Measurements from ENCODE around the gene RPL22. TPM values are rescaled to one million over a fixed set of nuclear protein-coding genes. Genes with fewer than 3 reads are reported as not detected.

RPL22 gene
- total RNA-seq, 2 donors from 2014 or later = 121 to 213 TPM

DNA sequence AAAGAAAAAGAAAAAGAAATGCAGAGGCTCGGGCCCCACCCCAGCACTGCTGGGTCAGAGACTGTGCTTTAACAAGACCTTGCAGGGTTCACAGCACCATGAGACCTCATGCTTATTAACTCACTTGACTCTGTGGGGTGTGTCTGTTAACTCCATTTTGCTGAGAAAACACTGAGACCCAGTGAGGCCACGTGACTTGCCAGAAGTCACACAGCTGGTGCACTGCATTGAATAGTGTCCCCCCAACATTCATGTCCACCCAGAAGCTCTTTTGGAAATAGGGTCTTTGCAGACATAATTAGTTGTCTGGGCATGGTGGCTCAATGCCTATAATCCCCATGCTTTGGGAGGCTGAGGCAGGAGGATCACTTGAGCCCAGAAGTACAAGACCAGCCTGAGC, 59.0 kb downstream of the RPL22 start:
- H3K9me3 ChIP-seq = no peaks in the 10 kb centered on the region
- H3K27ac ChIP-seq = no peak overlapping the region
- WGBS = 75% methylated on average over 2 of the region's 2 CpGs
- no peaks in the 10 kb centered on the region for H3K36me3 ChIP-seq
- intact Hi-C loops (cut with DNase I) = no loop called here
- H3K4me1 ChIP-seq (replicated peaks) = no peaks in the 10 kb centered on the region
- no peak for DNase-seq (ENCODE audit: low spot score)
- H3K4me3 ChIP-seq = no peak overlapping the region
- TF ChIP-seq POLR2AphosphoS5 (IDR thresholded peaks at IDR 0.05) (no peak), POLR2A (IDR thresholded peaks at IDR 0.05) (no peak)
- TF ChIP-seq, protein P1, sequence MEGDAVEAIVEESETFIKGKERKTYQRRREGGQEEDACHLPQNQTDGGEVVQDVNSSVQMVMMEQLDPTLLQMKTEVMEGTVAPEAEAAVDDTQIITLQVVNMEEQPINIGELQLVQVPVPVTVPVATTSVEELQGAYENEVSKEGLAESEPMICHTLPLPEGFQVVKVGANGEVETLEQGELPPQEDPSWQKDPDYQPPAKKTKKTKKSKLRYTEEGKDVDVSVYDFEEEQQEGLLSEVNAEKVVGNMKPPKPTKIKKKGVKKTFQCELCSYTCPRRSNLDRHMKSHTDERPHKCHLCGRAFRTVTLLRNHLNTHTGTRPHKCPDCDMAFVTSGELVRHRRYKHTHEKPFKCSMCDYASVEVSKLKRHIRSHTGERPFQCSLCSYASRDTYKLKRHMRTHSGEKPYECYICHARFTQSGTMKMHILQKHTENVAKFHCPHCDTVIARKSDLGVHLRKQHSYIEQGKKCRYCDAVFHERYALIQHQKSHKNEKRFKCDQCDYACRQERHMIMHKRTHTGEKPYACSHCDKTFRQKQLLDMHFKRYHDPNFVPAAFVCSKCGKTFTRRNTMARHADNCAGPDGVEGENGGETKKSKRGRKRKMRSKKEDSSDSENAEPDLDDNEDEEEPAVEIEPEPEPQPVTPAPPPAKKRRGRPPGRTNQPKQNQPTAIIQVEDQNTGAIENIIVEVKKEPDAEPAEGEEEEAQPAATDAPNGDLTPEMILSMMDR (IDR thresholded peaks at IDR 0.05) = no peak
- no peaks in the 10 kb centered on the region for H3K27me3 ChIP-seq (replicated peaks; ENCODE audit: insufficient read depth)

DNA sequence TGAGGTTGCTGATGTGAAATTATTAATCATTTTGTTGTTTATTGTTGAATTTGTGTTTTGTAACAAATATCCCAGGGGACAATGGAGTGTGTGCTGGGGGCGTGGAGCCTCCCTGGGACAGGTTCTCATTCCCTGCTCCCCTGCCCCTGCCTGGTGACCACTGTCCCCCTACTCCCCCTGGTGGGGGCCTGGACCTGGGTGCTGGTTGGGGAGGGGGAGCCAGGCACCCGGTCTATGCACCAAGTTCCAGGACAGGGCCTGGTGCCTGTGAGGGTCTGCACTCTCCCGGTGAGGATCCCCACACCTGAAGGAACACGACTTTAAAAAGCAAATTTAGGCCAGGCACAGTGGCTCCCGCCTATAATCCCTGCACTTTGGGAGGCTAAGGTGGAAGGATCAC, 61.6 kb downstream of the RPL22 start:
- H3K27ac ChIP-seq = no peak overlapping the region
- no peak for DNase-seq (ENCODE audit: low spot score)
- WGBS = 81% methylated on average over 5 of the region's 5 CpGs
- TF ChIP-seq POLR2A (IDR thresholded peaks at IDR 0.05) (no peak), POLR2AphosphoS5 (IDR thresholded peaks at IDR 0.05) (no peak)
- TF ChIP-seq, protein P1 (IDR thresholded peaks at IDR 0.05) = no peak
- H3K36me3 ChIP-seq = no peaks in the 10 kb centered on the region
- intact Hi-C loops (cut with DNase I) = no loop called here
- no peak overlapping the region for H3K4me3 ChIP-seq
- H3K4me1 ChIP-seq (replicated peaks) = no peaks in the 10 kb centered on the region
- H3K9me3 ChIP-seq = no peaks in the 10 kb centered on the region
- H3K27me3 ChIP-seq (replicated peaks; ENCODE audit: insufficient read depth) = no peaks in the 10 kb centered on the region

DNA sequence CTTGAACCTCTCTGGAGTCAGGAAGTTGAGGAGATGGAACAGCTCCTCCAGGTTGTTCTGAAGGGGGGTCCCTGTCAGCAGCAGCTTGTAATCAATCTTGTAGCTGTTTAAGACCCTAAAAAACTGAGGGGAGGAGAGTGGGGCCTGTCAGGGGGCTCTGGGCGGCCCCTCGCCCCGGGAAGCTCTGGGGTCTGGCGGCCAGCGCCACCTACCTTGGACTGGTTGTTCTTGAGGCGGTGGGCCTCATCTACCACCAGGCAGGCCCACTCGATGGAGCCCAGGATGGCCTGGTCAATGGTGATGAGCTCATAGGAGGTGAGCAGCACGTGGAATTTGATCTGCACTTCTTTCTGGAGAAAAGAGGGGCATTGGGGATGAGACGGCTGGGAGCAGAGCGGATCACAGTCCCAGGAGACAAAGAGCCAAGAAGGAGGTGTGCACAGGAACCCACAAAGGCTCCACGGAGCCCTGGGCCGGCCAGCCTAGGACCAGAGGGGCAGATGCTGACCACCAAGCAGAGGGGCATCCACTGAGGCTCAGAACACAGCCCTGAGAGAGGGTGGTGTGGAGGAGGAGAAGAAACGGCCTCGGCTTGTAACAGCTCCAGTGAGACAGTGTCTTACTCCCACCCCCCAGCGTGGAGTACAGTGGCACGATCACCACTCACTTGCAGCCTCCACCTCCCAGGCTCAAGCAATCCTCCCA, 62.7 kb downstream of the RPL22 start:
- TF ChIP-seq, protein P1 (IDR thresholded peaks at IDR 0.05) = no peak
- no peak for TF ChIP-seq POLR2AphosphoS5 (IDR thresholded peaks at IDR 0.05)
- Histone ChIP-seq H3K27ac (no peak overlapping the region), H3K27me3 (replicated peaks; ENCODE audit: insufficient read depth) (no peaks in the 10 kb centered on the region), H3K9me3 (no peaks in the 10 kb centered on the region), H3K4me3 (no peak overlapping the region), H3K36me3 (no peaks in the 10 kb centered on the region), H3K4me1 (replicated peaks) (no peaks in the 10 kb centered on the region)
- WGBS = 74% methylated on average over 16 of the region's 16 CpGs
- intact Hi-C loops (cut with DNase I) = no loop called here
- DNase-seq (ENCODE audit: low spot score) = no peak

Other genes with a start within 250 kb of the RPL22 start
- gene NPHP4, start 207.2 kb downstream of the RPL22 start, total RNA-seq = 10 to 100 TPM; 11.4 to 32.2 TPM
- 1 to 10 TPM; 2.0 to 5.5 TPM for gene KCNAB2, start 153.7 kb downstream of the RPL22 start, total RNA-seq
- 10 to 100 TPM in 1 of 2 donors, 1 to 10 TPM in 1; 4.9 to 17.0 TPM for gene CHD5, start 19.3 kb downstream of the RPL22 start, total RNA-seq
- gene RNF207, start 6.5 kb upstream of the RPL22 start, total RNA-seq = 10 to 100 TPM; 45.7 to 47.4 TPM
- gene ICMT, start 36.4 kb upstream of the RPL22 start, total RNA-seq = 10 to 100 TPM; 54.2 to 58.3 TPM
- gene HES3, start 44.6 kb upstream of the RPL22 start, total RNA-seq = not detected
- 1 to 10 TPM; 3.2 to 7.6 TPM for gene GPR153, start 61.5 kb upstream of the RPL22 start, total RNA-seq
- gene ACOT7, start 194.2 kb upstream of the RPL22 start, total RNA-seq = 10 to 100 TPM; 16.9 to 24.9 TPM
- 10 to 100 TPM in 1 of 2 donors, 1 to 10 TPM in 1; 2.2 to 13.4 TPM for gene HES2, start 220.3 kb upstream of the RPL22 start, total RNA-seq
- gene ESPN, start 225.2 kb upstream of the RPL22 start, total RNA-seq = 100 to 1,000 TPM in 1 of 2 donors, 10 to 100 TPM in 1; 19.7 to 257 TPM

All from prostate gland (tissue), 2 donors.